ENCODE data around the gene DGKG. TPM values are rescaled to one million over a fixed set of nuclear protein-coding genes. Genes with fewer than 3 reads are reported as not detected.

DGKG gene
- total RNA-seq, 1 donor from 2014 or later: 5.7 TPM

GRCh38 chr3:186170516-186170915 is 191.5 kb downstream of the DGKG start:
- Histone ChIP-seq H3K9me3 (no peaks in the 10 kb centered on the region), H3K4me3 (no peak overlapping the region), H3K36me3 (no peaks in the 10 kb centered on the region), H3K27ac (no peak overlapping the region), H3K27me3 (ENCODE audit: low read depth) (no peaks in the 10 kb centered on the region), H3K4me1 (no peaks in the 10 kb centered on the region)
- DNase-seq (no peak), ATAC-seq (no peak)
- no peak for TF ChIP-seq CTCF (IDR thresholded peaks at IDR 0.05)
- intact Hi-C loops (cut with DNase I): no loop called here

- Histone ChIP-seq H3K27me3 (ENCODE audit: low read depth) (no peaks in the 10 kb centered on the region), H3K36me3 (no peaks in the 10 kb centered on the region), H3K4me1 (no peaks in the 10 kb centered on the region), H3K9me3 (no peaks in the 10 kb centered on the region), H3K4me3 (no peak overlapping the region), H3K27ac (no peak overlapping the region)
- DNase-seq: no peak
- no peak for ATAC-seq
- intact Hi-C loops (cut with DNase I): no loop called here
- no peak for TF ChIP-seq CTCF (IDR thresholded peaks at IDR 0.05)
These were observed 192.7 kb downstream of the DGKG start for GRCh38 chr3:186169379-186169778.

GRCh38 chr3:186168976-186169375 is 193.1 kb downstream of the DGKG start:
- DNase-seq (no peak), ATAC-seq (no peak)
- intact Hi-C loops (cut with DNase I): no loop called here
- Histone ChIP-seq H3K27me3 (ENCODE audit: low read depth) (no peaks in the 10 kb centered on the region), H3K36me3 (no peaks in the 10 kb centered on the region), H3K9me3 (no peaks in the 10 kb centered on the region), H3K4me1 (no peaks in the 10 kb centered on the region), H3K27ac (no peak overlapping the region), H3K4me3 (no peak overlapping the region)
- TF ChIP-seq CTCF (IDR thresholded peaks at IDR 0.05): no peak

GRCh38 chr3:186167646-186168395 is 194.2 kb downstream of the DGKG start:
- Histone ChIP-seq H3K36me3 (no peaks in the 10 kb centered on the region), H3K27ac (no peak overlapping the region), H3K27me3 (ENCODE audit: low read depth) (no peaks in the 10 kb centered on the region), H3K4me3 (no peak overlapping the region), H3K9me3 (no peaks in the 10 kb centered on the region), H3K4me1 (no peaks in the 10 kb centered on the region)
- TF ChIP-seq CTCF (IDR thresholded peaks at IDR 0.05): no peak
- ATAC-seq (no peak), DNase-seq (no peak)
- intact Hi-C loops (cut with DNase I): no loop called here

GRCh38 chr3:186166491-186167288 is 195.3 kb downstream of the DGKG start:
- Histone ChIP-seq H3K4me3 (no peak overlapping the region), H3K9me3 (no peaks in the 10 kb centered on the region), H3K36me3 (no peaks in the 10 kb centered on the region), H3K27ac (no peak overlapping the region), H3K27me3 (ENCODE audit: low read depth) (no peaks in the 10 kb centered on the region), H3K4me1 (no peaks in the 10 kb centered on the region)
- intact Hi-C loops (cut with DNase I): no loop called here
- DNase-seq: no peak
- ATAC-seq: no peak
- TF ChIP-seq CTCF (IDR thresholded peaks at IDR 0.05): no peak
